SK-N-MC (cell line): ENCODE data around the gene FOXF2.

Source experiments
- EZH2 ChIP-seq: fragments of 200-600 bp; sonication (generic); IDR thresholded peaks from one replicate; pipeline ENCODE4 v1.6.1; 2017; ENCODE audit warnings: antibody characterized with exemption
- POLR2AphosphoS5 ChIP-seq: IDR thresholded peaks from 2 replicates; pipeline ENCODE4 v1.6.1; 2012; ENCODE audit warnings: mild to moderate bottlenecking, low read depth, low read length, borderline replicate concordance

DNA sequence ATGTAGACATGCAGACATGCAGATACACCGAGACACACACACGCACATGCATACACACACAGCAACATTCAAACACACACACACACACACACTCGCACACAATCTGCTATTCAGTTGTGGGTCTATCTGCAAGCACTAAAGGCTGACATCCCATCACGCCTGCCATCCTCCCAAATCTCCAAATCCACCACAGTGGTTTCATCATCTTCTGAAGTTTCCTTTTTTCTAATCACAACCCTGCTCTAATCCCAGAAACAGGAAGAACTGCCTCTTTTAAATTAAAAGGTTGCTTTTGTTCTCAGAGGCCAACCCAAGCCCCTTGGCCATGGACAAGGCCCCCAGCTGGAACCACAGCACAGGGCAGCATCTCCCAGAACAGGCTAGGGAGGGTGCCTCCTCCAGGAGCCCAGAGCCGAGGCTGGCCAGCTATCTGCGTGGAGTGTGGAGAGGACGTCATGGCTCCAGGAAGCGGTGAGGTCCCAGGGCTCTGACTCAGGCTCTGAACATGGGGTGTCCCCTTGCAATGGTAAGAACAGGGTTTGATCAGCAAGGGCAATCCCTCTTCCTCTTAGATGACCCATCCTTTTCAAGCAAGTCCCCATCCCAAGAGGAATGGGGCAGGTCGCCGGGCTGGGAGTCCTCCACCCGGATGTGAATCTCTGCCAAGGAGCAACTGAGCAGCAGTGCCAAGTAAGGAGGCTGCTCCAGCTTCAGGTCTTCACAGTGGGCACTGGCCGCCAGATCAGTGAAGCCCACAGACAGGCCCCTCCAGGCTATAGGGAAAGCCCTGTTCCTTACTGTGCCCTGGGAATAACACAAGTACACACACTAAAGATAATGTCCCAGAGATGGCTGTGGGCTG, 14.7 kb downstream of the FOXF2 start:
- no peak for TF ChIP-seq EZH2
- TF ChIP-seq POLR2AphosphoS5, result no peak
